T-helper 2 cell treated with Interferon-gamma antibody and Interleukin-4, amounts not matched to agents 5 μg/mL and 100 μg/mL, for 36 hours (primary cell): ENCODE data around the gene AKR1C3.
"Not testable (repeated sequence)": the region's sequence is repeated elsewhere in the genome, so short reads cannot be mapped to it uniquely, and the experiment has no call there.

ENCODE experiments used
- DNase-seq: peaks from one replicate; pipeline ENCODE4 v3.0.0; 2021; ENCODE audit warnings: low spot score
- H3K27ac Mint-ChIP-seq: one replicate; pipeline ENCODE4 v1.8.0; 2021; ENCODE audit warnings: mild to moderate bottlenecking, mixed read lengths
- H3K27me3 Mint-ChIP-seq: one replicate; pipeline ENCODE4 v1.8.0; 2021; ENCODE audit warnings: low read depth, mixed read lengths
- H3K36me3 Mint-ChIP-seq: one replicate; pipeline ENCODE4 v1.8.0; 2021; ENCODE audit warnings: low read depth, mixed read lengths
- H3K4me1 Mint-ChIP-seq: one replicate; pipeline ENCODE4 v1.8.0; 2021; ENCODE audit warnings: low read depth, mixed read lengths
- H3K4me3 Mint-ChIP-seq: one replicate; pipeline ENCODE4 v1.8.0; 2022; ENCODE audit warnings: mild to moderate bottlenecking, moderate library complexity, mixed read lengths
- H3K9me3 Mint-ChIP-seq: one replicate; pipeline ENCODE4 v1.8.0; 2021; ENCODE audit warnings: mixed read lengths

AKR1C3 gene

DNA sequence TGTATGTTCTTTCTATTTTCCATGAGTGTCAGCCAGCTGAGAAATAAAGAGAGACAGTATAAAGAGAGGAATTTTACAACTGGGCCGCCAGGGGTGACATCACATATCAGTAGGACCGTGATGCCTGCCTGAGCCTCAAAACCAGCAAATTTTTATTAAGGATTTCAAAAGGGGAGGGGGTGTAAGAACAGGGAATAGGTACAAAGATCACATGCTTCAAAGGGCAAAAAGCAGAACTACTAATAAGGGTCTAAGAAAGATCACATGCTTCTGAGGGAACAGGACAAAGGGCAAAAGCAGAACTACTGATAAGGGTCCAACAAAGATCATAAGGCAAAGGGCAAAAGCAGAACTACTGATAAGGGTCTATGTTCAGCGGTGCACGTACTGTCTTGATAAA is 43.5 kb downstream of the AKR1C3 start:
- peaks cover 33% of the 10 kb centered on the region for H3K9me3 Mint-ChIP-seq
- not testable (repeated sequence) for H3K27me3 Mint-ChIP-seq, H3K36me3 Mint-ChIP-seq, H3K4me1 Mint-ChIP-seq, H3K4me3 Mint-ChIP-seq, H3K27ac Mint-ChIP-seq, DNase-seq

GRCh38 chr10:5142199-5142598 is 48.0 kb downstream of the AKR1C3 start:
- Mint-ChIP-seq H3K27ac (no peak overlapping the region), H3K4me1 (no peaks in the 10 kb centered on the region), H3K36me3 (no peaks in the 10 kb centered on the region), H3K4me3 (no peak overlapping the region), H3K9me3 (peaks cover 15% of the 10 kb centered on the region), H3K27me3 (no peaks in the 10 kb centered on the region)
- no peak for DNase-seq

DNA sequence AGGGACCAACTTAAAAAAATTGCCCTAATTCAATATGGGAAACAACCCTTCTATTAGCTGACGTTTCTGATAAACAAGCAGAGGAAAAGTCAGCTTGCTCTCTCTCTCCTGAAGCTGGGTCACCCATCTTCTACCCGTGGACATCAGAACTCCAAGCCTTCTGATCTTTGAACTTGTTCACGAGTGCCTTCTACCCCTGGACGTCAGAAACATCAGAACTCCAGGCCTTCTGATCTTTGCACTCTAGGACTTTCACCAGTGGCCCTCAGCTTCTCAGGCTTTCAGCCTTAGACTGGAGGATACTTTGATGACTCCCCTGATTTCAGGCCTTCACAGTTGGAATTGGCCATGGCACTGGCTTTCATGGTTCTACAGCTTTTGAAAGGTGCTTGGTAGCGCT is 48.9 kb downstream of the AKR1C3 start:
- Mint-ChIP-seq H3K36me3 (no peaks in the 10 kb centered on the region), H3K4me3 (no peak overlapping the region), H3K9me3 (peaks cover 7% of the 10 kb centered on the region), H3K27ac (no peak overlapping the region), H3K4me1 (no peaks in the 10 kb centered on the region), H3K27me3 (no peaks in the 10 kb centered on the region)
- no peak for DNase-seq

DNA sequence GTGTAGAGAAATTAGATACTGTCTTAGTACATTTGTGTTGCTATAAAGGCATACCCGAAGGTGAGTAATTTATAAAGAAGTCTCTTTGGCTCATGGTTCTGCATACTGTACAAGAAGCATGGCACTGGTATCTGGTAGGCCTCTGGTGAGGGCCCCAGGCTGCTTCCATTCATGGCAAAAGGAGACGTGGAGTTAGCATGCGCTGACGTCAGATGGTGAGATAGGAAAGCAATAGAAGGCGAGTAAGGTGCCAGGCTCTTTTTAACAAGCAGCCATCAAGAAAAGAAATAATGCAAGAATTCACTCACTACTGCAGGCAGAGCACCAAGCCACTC is 52.7 kb downstream of the AKR1C3 start:
- no peak for DNase-seq
- Mint-ChIP-seq H3K36me3 (no peaks in the 10 kb centered on the region), H3K27me3 (no peaks in the 10 kb centered on the region), H3K4me1 (no peaks in the 10 kb centered on the region), H3K9me3 (peaks cover 8% of the 10 kb centered on the region), H3K4me3 (no peak overlapping the region), H3K27ac (no peak overlapping the region)

GRCh38 chr10:5147255-5147980 is 53.2 kb downstream of the AKR1C3 start:
- Mint-ChIP-seq H3K9me3 (peaks cover 8% of the 10 kb centered on the region), H3K4me3 (no peak overlapping the region), H3K4me1 (no peaks in the 10 kb centered on the region), H3K27ac (no peak overlapping the region), H3K27me3 (no peaks in the 10 kb centered on the region), H3K36me3 (no peaks in the 10 kb centered on the region)
- DNase-seq = no peak

GRCh38 chr10:5147981-5148677 is 53.9 kb downstream of the AKR1C3 start:
- H3K4me3 Mint-ChIP-seq = no peak overlapping the region
- H3K27me3 Mint-ChIP-seq = no peaks in the 10 kb centered on the region
- H3K36me3 Mint-ChIP-seq = no peaks in the 10 kb centered on the region
- H3K4me1 Mint-ChIP-seq = no peaks in the 10 kb centered on the region
- no peak for DNase-seq
- H3K27ac Mint-ChIP-seq = no peak overlapping the region
- peaks cover 11% of the 10 kb centered on the region for H3K9me3 Mint-ChIP-seq

DNA sequence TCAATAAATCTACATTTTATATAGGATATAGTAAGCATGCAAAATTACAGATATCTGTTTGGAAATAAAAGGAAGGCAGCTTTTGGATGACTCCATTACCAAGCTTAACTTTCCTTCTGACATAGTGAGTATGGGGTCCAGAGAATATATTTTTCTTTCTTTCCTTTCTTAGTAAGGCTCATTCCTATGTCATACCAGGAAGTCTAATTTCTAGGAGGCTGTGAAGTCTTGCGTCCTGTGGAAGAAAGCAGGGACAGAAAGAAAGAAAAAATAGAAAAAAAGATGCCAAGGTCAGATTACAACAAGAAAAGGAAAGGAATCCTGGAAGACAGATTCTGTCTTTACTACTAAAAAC is 54.4 kb downstream of the AKR1C3 start:
- no peaks in the 10 kb centered on the region for H3K36me3 Mint-ChIP-seq
- peaks cover 11% of the 10 kb centered on the region for H3K9me3 Mint-ChIP-seq
- no peak overlapping the region for H3K4me3 Mint-ChIP-seq
- no peaks in the 10 kb centered on the region for H3K27me3 Mint-ChIP-seq
- no peak overlapping the region for H3K27ac Mint-ChIP-seq
- DNase-seq = no peak
- H3K4me1 Mint-ChIP-seq = no peaks in the 10 kb centered on the region

- Mint-ChIP-seq H3K36me3 (no peaks in the 10 kb centered on the region), H3K4me1 (no peaks in the 10 kb centered on the region), H3K27me3 (no peaks in the 10 kb centered on the region), H3K4me3 (no peak overlapping the region), H3K9me3 (peaks cover 11% of the 10 kb centered on the region), H3K27ac (no peak overlapping the region)
- DNase-seq = no peak
These were observed 56.9 kb downstream of the AKR1C3 start for GRCh38 chr10:5151076-5151475.

GRCh38 chr10:5155951-5156350 is 61.7 kb downstream of the AKR1C3 start:
- Mint-ChIP-seq H3K4me3 (no peak overlapping the region), H3K27ac (no peak overlapping the region), H3K27me3 (no peaks in the 10 kb centered on the region), H3K4me1 (no peaks in the 10 kb centered on the region), H3K36me3 (no peaks in the 10 kb centered on the region), H3K9me3 (peaks cover 4% of the 10 kb centered on the region)
- DNase-seq = no peak
